Gastrocnemius medialis (tissue), 4 donors: ENCODE measurements around the gene SOD3.

Experiments
- POLR2A ChIP-seq, 2 donors: fragments of 450-650 bp; IDR thresholded peaks; one replicate each; pipeline ENCODE4 v1.6.1; 2017; ENCODE audit warnings: antibody characterized with exemption in 2 of 2, mild to moderate bottlenecking in 2 of 2, moderate library complexity in 2 of 2
- TF ChIP-seq, protein P1 (sequence below), 5 experiments: fragments of 450-650 bp in 3 of 5; fragments of 200-600 bp in 2 of 5; sonication (generic) in 2 of 5; IDR thresholded peaks in 4 of 5; conservative IDR thresholded peaks in 1 of 5; 1 replicate in 4 of 5; 2 replicates in 1 of 5; pipeline ENCODE4 v1.5.1; 2016 to 2019; ENCODE audit warnings: antibody characterized with exemption in 5 of 5, mild to moderate bottlenecking in 3 of 5, moderate library complexity in 3 of 5

DNA sequence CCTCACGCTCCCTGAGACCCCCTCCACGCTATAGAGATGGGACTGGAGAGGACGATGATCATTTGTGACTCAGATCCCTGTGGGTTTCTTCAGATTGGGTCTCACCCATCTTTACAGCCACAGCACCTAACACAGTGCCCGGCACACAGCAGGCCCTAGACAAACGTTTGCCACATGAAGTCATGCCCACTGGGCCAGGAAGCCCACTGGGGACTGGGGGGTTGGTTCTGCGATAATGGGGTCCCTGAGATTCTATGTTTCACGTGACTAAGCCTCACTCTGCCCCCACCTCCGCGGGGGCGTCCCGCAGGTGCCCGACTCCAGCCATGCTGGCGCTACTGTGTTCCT is 3.8 kb downstream of the SOD3 start:
- TF ChIP-seq, protein P1, sequence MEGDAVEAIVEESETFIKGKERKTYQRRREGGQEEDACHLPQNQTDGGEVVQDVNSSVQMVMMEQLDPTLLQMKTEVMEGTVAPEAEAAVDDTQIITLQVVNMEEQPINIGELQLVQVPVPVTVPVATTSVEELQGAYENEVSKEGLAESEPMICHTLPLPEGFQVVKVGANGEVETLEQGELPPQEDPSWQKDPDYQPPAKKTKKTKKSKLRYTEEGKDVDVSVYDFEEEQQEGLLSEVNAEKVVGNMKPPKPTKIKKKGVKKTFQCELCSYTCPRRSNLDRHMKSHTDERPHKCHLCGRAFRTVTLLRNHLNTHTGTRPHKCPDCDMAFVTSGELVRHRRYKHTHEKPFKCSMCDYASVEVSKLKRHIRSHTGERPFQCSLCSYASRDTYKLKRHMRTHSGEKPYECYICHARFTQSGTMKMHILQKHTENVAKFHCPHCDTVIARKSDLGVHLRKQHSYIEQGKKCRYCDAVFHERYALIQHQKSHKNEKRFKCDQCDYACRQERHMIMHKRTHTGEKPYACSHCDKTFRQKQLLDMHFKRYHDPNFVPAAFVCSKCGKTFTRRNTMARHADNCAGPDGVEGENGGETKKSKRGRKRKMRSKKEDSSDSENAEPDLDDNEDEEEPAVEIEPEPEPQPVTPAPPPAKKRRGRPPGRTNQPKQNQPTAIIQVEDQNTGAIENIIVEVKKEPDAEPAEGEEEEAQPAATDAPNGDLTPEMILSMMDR (IDR thresholded peaks at IDR 0.05 in 4 of 5, conservative IDR thresholded peaks at IDR 0.05 in 1 of 5), result no peak
- TF ChIP-seq POLR2A (IDR thresholded peaks at IDR 0.05), result no peak
